GM19372 (cell line): ENCODE results near the gene KCNMB3.
"Not testable (repeated sequence)": the region's sequence is repeated elsewhere in the genome, so short reads cannot be mapped to it uniquely, and the experiment has no call there.

Source experiments
- ATAC-seq: cut with Tn5 transposase; IDR thresholded peaks from one replicate; pipeline ENCODE4 v1.9.1; 2021; ENCODE audit warnings: mild to moderate bottlenecking, low read depth, moderate library complexity; ENCODE audit not compliant: unreplicated experiment

The KCNMB3 gene

GRCh38 chr3:179265092-179265491, 14.2 kb upstream of the KCNMB3 start:
- no peak for ATAC-seq

- no peak for ATAC-seq
These were observed 13.5 kb upstream of the KCNMB3 start for GRCh38 chr3:179264449-179264848.

- no peak for ATAC-seq
These were observed 12.2 kb upstream of the KCNMB3 start for GRCh38 chr3:179263134-179263533.

- peak; percentile 88 for ATAC-seq
These were observed 10.2 kb upstream of the KCNMB3 start for GRCh38 chr3:179260949-179261765.

- ATAC-seq = not testable (repeated sequence)
These were observed 9.2 kb upstream of the KCNMB3 start for GRCh38 chr3:179259959-179260756.

GRCh38 chr3:179258820-179259219, 7.9 kb upstream of the KCNMB3 start:
- ATAC-seq = no peak

GRCh38 chr3:179257742-179258141, 6.8 kb upstream of the KCNMB3 start:
- ATAC-seq = not testable (repeated sequence)

GRCh38 chr3:179256813-179257212, 5.9 kb upstream of the KCNMB3 start:
- no peak for ATAC-seq

GRCh38 chr3:179247289-179248015, 3.5 kb downstream of the KCNMB3 start:
- no peak for ATAC-seq

- ATAC-seq = no peak
These were observed 6.0 kb downstream of the KCNMB3 start for GRCh38 chr3:179244878-179245277.

GRCh38 chr3:179242859-179243258, 8.1 kb downstream of the KCNMB3 start:
- ATAC-seq = not testable (repeated sequence)

- ATAC-seq = not testable (repeated sequence)
These were observed 10.6 kb downstream of the KCNMB3 start for GRCh38 chr3:179240299-179240698.

GRCh38 chr3:179236669-179237301, 14.1 kb downstream of the KCNMB3 start:
- peak; percentile 74 for ATAC-seq

GRCh38 chr3:179234199-179234598, 16.7 kb downstream of the KCNMB3 start:
- no peak for ATAC-seq

GRCh38 chr3:179233043-179233442, 17.9 kb downstream of the KCNMB3 start:
- no peak for ATAC-seq

- no peak for ATAC-seq
These were observed 21.7 kb downstream of the KCNMB3 start for GRCh38 chr3:179229177-179229576.

GRCh38 chr3:179227349-179227748, 23.6 kb downstream of the KCNMB3 start:
- ATAC-seq = no peak

GRCh38 chr3:179224584-179224983, 26.3 kb downstream of the KCNMB3 start:
- no peak for ATAC-seq

GRCh38 chr3:179223548-179223947, 27.4 kb downstream of the KCNMB3 start:
- no peak for ATAC-seq

GRCh38 chr3:179218213-179218612, 32.7 kb downstream of the KCNMB3 start:
- ATAC-seq = not testable (repeated sequence)
